Astrocyte (in vitro differentiated cells and primary cell): ENCODE data around the gene SMARCA2. TPM values are rescaled to one million over a fixed set of nuclear protein-coding genes. Genes with fewer than 3 reads are reported as not detected.
A peak's percentile ranks its signal among the peaks of the same experiment; 100 is the strongest.

Experiments
- DNase-seq: peaks from one replicate; pipeline ENCODE4 v3.0.0-alpha.2; 2010; ENCODE audit warnings: low read depth
- FAIRE-seq: peaks from 2 replicates; lab custom pipeline; 2011; peaks lifted over from hg19 to GRCh38; lab: Jason Lieb, UNC
- H2AFZ ChIP-seq: 2 replicates; pipeline ENCODE4 v1.6.0; 2012; ENCODE audit warnings: low read depth, low read length, inconsistent platforms
- H3K27ac ChIP-seq: 2 replicates; pipeline ENCODE4 v1.5.1; 2011; ENCODE audit warnings: low read depth, low read length, inconsistent platforms
- H3K27me3 ChIP-seq: 2 replicates; pipeline ENCODE4 v1.6.0; 2011; ENCODE audit warnings: low read length, inconsistent platforms; ENCODE audit not compliant: insufficient read depth
- H3K36me3 ChIP-seq: 2 replicates; pipeline ENCODE4 v1.5.1; 2011; ENCODE audit warnings: low read length, inconsistent platforms; ENCODE audit not compliant: insufficient read depth
- H3K4me1 ChIP-seq: 2 replicates; pipeline ENCODE4 v1.5.1; 2011; ENCODE audit warnings: low read length, inconsistent platforms; ENCODE audit not compliant: insufficient read depth
- H3K4me2 ChIP-seq: 2 replicates; pipeline ENCODE4 v1.6.0; 2012; ENCODE audit warnings: low read length, inconsistent platforms
- H3K4me3 ChIP-seq: 2 replicates; pipeline ENCODE4 v1.5.1; 2011; ENCODE audit warnings: low read depth, mild to moderate bottlenecking, low read length, inconsistent platforms; ENCODE audit not compliant: insufficient read depth
- H3K79me2 ChIP-seq: 2 replicates; pipeline ENCODE4 v1.6.0; 2012; ENCODE audit warnings: mild to moderate bottlenecking, low read length, inconsistent platforms; ENCODE audit not compliant: insufficient read depth
- H3K9ac ChIP-seq: 2 replicates; pipeline ENCODE4 v1.6.0; 2012; ENCODE audit warnings: mild to moderate bottlenecking, low read length, inconsistent platforms
- H3K9me3 ChIP-seq: 2 replicates; pipeline ENCODE4 v1.5.1; 2012; ENCODE audit warnings: low read depth, mild to moderate bottlenecking, low read length, inconsistent platforms; ENCODE audit not compliant: insufficient read depth
- H4K20me1 ChIP-seq: 2 replicates; pipeline ENCODE4 v1.6.0; 2012; ENCODE audit warnings: low read length, inconsistent platforms; ENCODE audit not compliant: insufficient read depth
- H3K27ac Mint-ChIP-seq: one replicate; pipeline ENCODE4 v1.8.0; 2021; ENCODE audit warnings: mild to moderate bottlenecking, mixed read lengths; ENCODE audit not compliant: unreplicated experiment
- H3K27me3 Mint-ChIP-seq: one replicate; pipeline ENCODE4 v1.8.0; 2021; ENCODE audit warnings: low read depth, mixed read lengths; ENCODE audit not compliant: unreplicated experiment
- H3K36me3 Mint-ChIP-seq: one replicate; pipeline ENCODE4 v1.8.0; 2021; ENCODE audit warnings: low read depth, mixed read lengths; ENCODE audit not compliant: unreplicated experiment
- H3K4me1 Mint-ChIP-seq: one replicate; pipeline ENCODE4 v1.8.0; 2021; ENCODE audit warnings: low read depth, mixed read lengths; ENCODE audit not compliant: unreplicated experiment
- H3K4me3 Mint-ChIP-seq: one replicate; pipeline ENCODE4 v1.8.0; 2021; ENCODE audit warnings: mild to moderate bottlenecking, moderate library complexity, mixed read lengths; ENCODE audit not compliant: unreplicated experiment
- H3K9me3 Mint-ChIP-seq: one replicate; pipeline ENCODE4 v1.8.0; 2021; ENCODE audit warnings: mild to moderate bottlenecking, mixed read lengths; ENCODE audit not compliant: unreplicated experiment
- CTCF ChIP-seq: IDR thresholded peaks from 2 replicates; pipeline ENCODE4 v1.5.1; 2011; ENCODE audit warnings: low read depth, mild to moderate bottlenecking, inconsistent platforms, low read length, moderate library complexity; ENCODE audit not compliant: insufficient read depth
- EZH2 ChIP-seq: IDR thresholded peaks from 2 replicates; pipeline ENCODE4 v1.6.1; 2012; ENCODE audit warnings: mild to moderate bottlenecking, low read length, inconsistent platforms; ENCODE audit not compliant: insufficient read depth
- total RNA-seq: library from RNA; stranded (reverse); gene quantifications from 2 replicates; pipeline ENCODE4 v1.2.1, GENCODE V29; 2021

The SMARCA2 gene
- total RNA-seq, 1 donor from 2014 or later = 54.2 TPM

- no peaks in the 10 kb centered on the region for H3K9me3 ChIP-seq
- DNase-seq (no peak), FAIRE-seq (no peak)
- no peak overlapping the region for H3K9ac ChIP-seq
- no peaks in the 10 kb centered on the region for H3K27me3 ChIP-seq
- H3K4me3 ChIP-seq = no peak overlapping the region
- peaks cover 10% of the 10 kb centered on the region for H3K36me3 ChIP-seq
- H2AFZ ChIP-seq = no peak overlapping the region
- H3K27ac ChIP-seq = no peak overlapping the region
- H3K4me1 ChIP-seq = no peaks in the 10 kb centered on the region
- H3K27me3 Mint-ChIP-seq = peaks cover 20% of the 10 kb centered on the region
- H4K20me1 ChIP-seq = peaks cover 5% of the 10 kb centered on the region
- no peak for TF ChIP-seq EZH2
- TF ChIP-seq CTCF = no peak
- no peak overlapping the region for H3K27ac Mint-ChIP-seq
- peaks cover 23% of the 10 kb centered on the region for H3K36me3 Mint-ChIP-seq
- H3K4me2 ChIP-seq = no peak overlapping the region
- no peak overlapping the region for H3K4me3 Mint-ChIP-seq
- H3K9me3 Mint-ChIP-seq = no peaks in the 10 kb centered on the region
- no peaks in the 10 kb centered on the region for H3K79me2 ChIP-seq
- H3K4me1 Mint-ChIP-seq = peaks cover 3% of the 10 kb centered on the region
Measured at GRCh38 chr9:2043243-2043642, 28.1 kb downstream of the SMARCA2 start.

- no peaks in the 10 kb centered on the region for H3K27me3 ChIP-seq
- TF ChIP-seq EZH2 (no peak), CTCF (no peak)
- H2AFZ ChIP-seq = no peak overlapping the region
- no peaks in the 10 kb centered on the region for H3K4me1 ChIP-seq
- DNase-seq (no peak), FAIRE-seq (no peak)
- no peak overlapping the region for H3K9ac ChIP-seq
- H3K4me3 ChIP-seq = no peak overlapping the region
- no peak overlapping the region for H3K27ac ChIP-seq
- Mint-ChIP-seq H3K36me3 (peaks cover 23% of the 10 kb centered on the region), H3K27ac (no peak overlapping the region), H3K4me3 (no peak overlapping the region), H3K27me3 (peaks cover 20% of the 10 kb centered on the region), H3K9me3 (no peaks in the 10 kb centered on the region), H3K4me1 (no peaks in the 10 kb centered on the region)
- H3K79me2 ChIP-seq = no peaks in the 10 kb centered on the region
- peaks cover 10% of the 10 kb centered on the region for H3K36me3 ChIP-seq
- H3K9me3 ChIP-seq = no peaks in the 10 kb centered on the region
- H4K20me1 ChIP-seq = peaks cover 5% of the 10 kb centered on the region
- H3K4me2 ChIP-seq = no peak overlapping the region
Measured at GRCh38 chr9:2043881-2044462, 28.8 kb downstream of the SMARCA2 start.

GRCh38 chr9:2047144-2047671, 32.1 kb downstream of the SMARCA2 start:
- H3K27ac Mint-ChIP-seq = no peak overlapping the region
- DNase-seq = no peak
- Histone ChIP-seq H3K9me3 (no peaks in the 10 kb centered on the region), H3K9ac (no peak overlapping the region), H3K27ac (no peak overlapping the region), H3K36me3 (no peaks in the 10 kb centered on the region), H3K27me3 (no peaks in the 10 kb centered on the region), H3K4me1 (no peaks in the 10 kb centered on the region), H2AFZ (no peak overlapping the region), H4K20me1 (peaks cover 5% of the 10 kb centered on the region), H3K4me2 (peak overlapping the region; percentile 62), H3K79me2 (no peaks in the 10 kb centered on the region), H3K4me3 (no peak overlapping the region)
- no peak for FAIRE-seq
- H3K36me3 Mint-ChIP-seq = peaks cover 8% of the 10 kb centered on the region
- H3K4me1 Mint-ChIP-seq = peaks cover 7% of the 10 kb centered on the region
- TF ChIP-seq CTCF = no peak
- no peak for TF ChIP-seq EZH2
- H3K4me3 Mint-ChIP-seq = no peak overlapping the region
- H3K9me3 Mint-ChIP-seq = no peaks in the 10 kb centered on the region
- H3K27me3 Mint-ChIP-seq = peaks cover 20% of the 10 kb centered on the region
